SJSA1 (cell line): ENCODE results near the gene KIAA1671. TPM values are rescaled to one million over a fixed set of nuclear protein-coding genes. Genes with fewer than 3 reads are reported as not detected.

Experiments
- DNase-seq, 2 experiments: peaks; one replicate each; pipeline ENCODE4 v3.0.0-alpha.2; 2015 to 2020; ENCODE audit warnings: low spot score in 2 of 2, low read depth in 1 of 2
- H3K27ac ChIP-seq: fragments of 250-450 bp; sonication (Bioruptor Pico); 2 replicates; pipeline ENCODE4 v1.5.1; 2020; ENCODE audit warnings: mild to moderate bottlenecking, moderate library complexity
- H3K27me3 ChIP-seq: fragments of 250-450 bp; sonication (Bioruptor Pico); replicated peaks from 2 replicates; pipeline ENCODE4 v1.5.1; 2020; ENCODE audit warnings: mild to moderate bottlenecking, moderate library complexity
- H3K36me3 ChIP-seq: fragments of 250-450 bp; sonication (Bioruptor Pico); 2 replicates; pipeline ENCODE4 v1.5.1; 2020; ENCODE audit warnings: mild to moderate bottlenecking
- H3K4me1 ChIP-seq: fragments of 250-450 bp; sonication (Bioruptor Pico); replicated peaks from 2 replicates; pipeline ENCODE4 v1.6.1; 2021; ENCODE audit warnings: mild to moderate bottlenecking
- H3K4me3 ChIP-seq: fragments of 250-450 bp; sonication (Bioruptor Pico); 2 replicates; pipeline ENCODE4 v1.5.1; 2020; ENCODE audit warnings: mild to moderate bottlenecking
- H3K9me3 ChIP-seq: fragments of 250-450 bp; sonication (Bioruptor Pico); replicated peaks from 2 replicates; pipeline ENCODE4 v1.5.1; 2020; ENCODE audit warnings: mild to moderate bottlenecking
- total RNA-seq: library from RNA; depleted of rRNA; stranded (reverse); fragments of >200 nt; shearing (Covaris generic); gene quantifications from 2 replicates; pipeline ENCODE4 v1.2.3, GENCODE V29; 2014

KIAA1671 gene
- total RNA-seq, 1 experiment from 2014 or later = 0.03 TPM

- H3K36me3 ChIP-seq = no peaks in the 10 kb centered on the region
These were observed 65.5 kb downstream of the KIAA1671 start for GRCh38 chr22:25018009-25018408.

GRCh38 chr22:25019427-25020184, 67.1 kb downstream of the KIAA1671 start:
- no peaks in the 10 kb centered on the region for H3K9me3 ChIP-seq
- DNase-seq = no peak
- H3K4me1 ChIP-seq = peaks cover 3% of the 10 kb centered on the region; the same call in 1 of the 2 replicates
- H3K4me3 ChIP-seq = no peak overlapping the region
- no peaks in the 10 kb centered on the region for H3K36me3 ChIP-seq
- H3K27me3 ChIP-seq = no peaks in the 10 kb centered on the region
- H3K27ac ChIP-seq = no peak overlapping the region

More at GRCh38 chr22:25018009-25018408, 65.5 kb downstream of the KIAA1671 start:
- H3K9me3 ChIP-seq = no peaks in the 10 kb centered on the region
- no peak overlapping the region for H3K27ac ChIP-seq
- DNase-seq = no peak
- peaks cover 3% of the 10 kb centered on the region; the same call in 1 of the 2 replicates for H3K4me1 ChIP-seq
- H3K27me3 ChIP-seq = no peaks in the 10 kb centered on the region
- no peak overlapping the region for H3K4me3 ChIP-seq

- peaks cover 13% of the 10 kb centered on the region for H3K4me1 ChIP-seq
- no peaks in the 10 kb centered on the region for H3K36me3 ChIP-seq
- H3K9me3 ChIP-seq = no peaks in the 10 kb centered on the region
- H3K27ac ChIP-seq = no peak overlapping the region
- H3K4me3 ChIP-seq = no peak overlapping the region
- no peaks in the 10 kb centered on the region for H3K27me3 ChIP-seq
- no peak for DNase-seq
These were observed 68.9 kb downstream of the KIAA1671 start for GRCh38 chr22:25021409-25021808.

GRCh38 chr22:25021976-25022711, 69.6 kb downstream of the KIAA1671 start:
- Histone ChIP-seq H3K9me3 (no peaks in the 10 kb centered on the region), H3K4me3 (no peak overlapping the region), H3K36me3 (no peaks in the 10 kb centered on the region), H3K27ac (no peak overlapping the region), H3K27me3 (no peaks in the 10 kb centered on the region), H3K4me1 (peaks cover 21% of the 10 kb centered on the region)
- DNase-seq = no peak

GRCh38 chr22:25023879-25024278, 71.4 kb downstream of the KIAA1671 start:
- no peak for DNase-seq

GRCh38 chr22:25024895-25025294, 72.4 kb downstream of the KIAA1671 start:
- DNase-seq = no peak
- Histone ChIP-seq H3K27ac (no peak overlapping the region), H3K27me3 (no peaks in the 10 kb centered on the region), H3K9me3 (no peaks in the 10 kb centered on the region), H3K4me1 (peaks cover 23% of the 10 kb centered on the region), H3K4me3 (no peak overlapping the region), H3K36me3 (no peaks in the 10 kb centered on the region)

More at GRCh38 chr22:25023879-25024278, 71.4 kb downstream of the KIAA1671 start:
- Histone ChIP-seq H3K36me3 (no peaks in the 10 kb centered on the region), H3K27me3 (no peaks in the 10 kb centered on the region), H3K4me1 (peaks cover 23% of the 10 kb centered on the region), H3K27ac (no peak overlapping the region), H3K4me3 (no peak overlapping the region), H3K9me3 (no peaks in the 10 kb centered on the region)

- DNase-seq = peak in 1 of 2 experiments; percentile 39
- no peak overlapping the region for H3K4me3 ChIP-seq
- H3K4me1 ChIP-seq = peaks cover 23% of the 10 kb centered on the region
- no peaks in the 10 kb centered on the region for H3K27me3 ChIP-seq
- peak overlapping the region; percentile 2; the same call in 1 of the 2 replicates for H3K27ac ChIP-seq
- H3K36me3 ChIP-seq = no peaks in the 10 kb centered on the region
- no peaks in the 10 kb centered on the region for H3K9me3 ChIP-seq
These were observed 73.2 kb downstream of the KIAA1671 start for GRCh38 chr22:25025491-25026400.

GRCh38 chr22:25027043-25027906, 74.8 kb downstream of the KIAA1671 start:
- Histone ChIP-seq H3K9me3 (no peaks in the 10 kb centered on the region), H3K27ac (no peak overlapping the region), H3K36me3 (no peaks in the 10 kb centered on the region), H3K4me3 (no peak overlapping the region), H3K4me1 (peaks cover 23% of the 10 kb centered on the region), H3K27me3 (no peaks in the 10 kb centered on the region)
- peak in 1 of 2 experiments; percentile 16 for DNase-seq

GRCh38 chr22:25027959-25028840, 75.7 kb downstream of the KIAA1671 start:
- DNase-seq = no peak
- H3K4me1 ChIP-seq = peaks cover 20% of the 10 kb centered on the region
- H3K27me3 ChIP-seq = no peaks in the 10 kb centered on the region
- H3K4me3 ChIP-seq = no peak overlapping the region
- H3K36me3 ChIP-seq = no peaks in the 10 kb centered on the region
- H3K9me3 ChIP-seq = no peaks in the 10 kb centered on the region
- H3K27ac ChIP-seq = no peak overlapping the region

- Histone ChIP-seq H3K9me3 (no peaks in the 10 kb centered on the region), H3K27me3 (no peaks in the 10 kb centered on the region), H3K27ac (no peak overlapping the region), H3K4me3 (no peak overlapping the region), H3K36me3 (no peaks in the 10 kb centered on the region), H3K4me1 (peaks cover 20% of the 10 kb centered on the region)
- DNase-seq = no peak
These were observed 76.3 kb downstream of the KIAA1671 start for GRCh38 chr22:25028841-25029141.

GRCh38 chr22:25029181-25029580, 76.7 kb downstream of the KIAA1671 start:
- H3K9me3 ChIP-seq = no peaks in the 10 kb centered on the region
- no peaks in the 10 kb centered on the region for H3K27me3 ChIP-seq
- peaks cover 20% of the 10 kb centered on the region for H3K4me1 ChIP-seq
- no peak for DNase-seq
- no peak overlapping the region for H3K27ac ChIP-seq
- no peaks in the 10 kb centered on the region for H3K36me3 ChIP-seq
- no peak overlapping the region for H3K4me3 ChIP-seq

- DNase-seq = no peak
- Histone ChIP-seq H3K27ac (no peak overlapping the region), H3K9me3 (no peaks in the 10 kb centered on the region), H3K4me1 (peaks cover 17% of the 10 kb centered on the region), H3K4me3 (no peak overlapping the region), H3K27me3 (no peaks in the 10 kb centered on the region), H3K36me3 (no peaks in the 10 kb centered on the region)
These were observed 78.1 kb downstream of the KIAA1671 start for GRCh38 chr22:25030636-25031035.
